BLaER1 (cell line): ENCODE measurements around the gene LONP2.
A peak's percentile ranks its signal among the peaks of the same experiment; 100 is the strongest.
"Not testable (repeated sequence)": the region's sequence is repeated elsewhere in the genome, so short reads cannot be mapped to it uniquely, and the experiment has no call there.

Source experiments
- H3K27ac ChIP-seq: shearing (Covaris generic); formaldehyde crosslinking; 2 replicates; pipeline ENCODE4 v1.8.1; 2022
- H3K27me3 ChIP-seq: shearing (Covaris generic); formaldehyde crosslinking; 2 replicates; pipeline ENCODE4 v1.8.1; 2022
- H3K36me3 ChIP-seq: shearing (Covaris generic); formaldehyde crosslinking; 2 replicates; pipeline ENCODE4 v1.8.1; 2022
- H3K4me1 ChIP-seq: shearing (Covaris generic); formaldehyde crosslinking; 2 replicates; pipeline ENCODE4 v1.8.1; 2022
- H3K4me2 ChIP-seq: shearing (Covaris generic); formaldehyde crosslinking; 2 replicates; pipeline ENCODE4 v1.8.1; 2022
- H3K4me3 ChIP-seq: shearing (Covaris generic); formaldehyde crosslinking; 2 replicates; pipeline ENCODE4 v1.8.1; 2022
- H3K9ac ChIP-seq: shearing (Covaris generic); formaldehyde crosslinking; 2 replicates; pipeline ENCODE4 v1.8.1; 2022
- H3K9me3 ChIP-seq: shearing (Covaris generic); formaldehyde crosslinking; 2 replicates; pipeline ENCODE4 v1.8.1; 2022
- H4K20me1 ChIP-seq: shearing (Covaris generic); formaldehyde crosslinking; 2 replicates; pipeline ENCODE4 v1.8.1; 2022
- Cebpa-rat ChIP-seq: shearing (Covaris generic); IDR thresholded peaks from 2 replicates; pipeline ENCODE4 v1.8.1; 2022

LONP2 gene

GRCh38 chr16:48235556-48236136 lies 8.5 kb upstream of the LONP2 start:
- H3K4me2 ChIP-seq = no peak overlapping the region
- H3K27me3 ChIP-seq = no peaks in the 10 kb centered on the region
- H3K9ac ChIP-seq = no peak overlapping the region
- no peak for TF ChIP-seq Cebpa-rat
- peaks cover 5% of the 10 kb centered on the region for H3K9me3 ChIP-seq
- no peaks in the 10 kb centered on the region for H4K20me1 ChIP-seq
- no peak overlapping the region for H3K27ac ChIP-seq
- no peaks in the 10 kb centered on the region for H3K36me3 ChIP-seq
- H3K4me1 ChIP-seq = no peaks in the 10 kb centered on the region
- H3K4me3 ChIP-seq = no peak overlapping the region

DNA sequence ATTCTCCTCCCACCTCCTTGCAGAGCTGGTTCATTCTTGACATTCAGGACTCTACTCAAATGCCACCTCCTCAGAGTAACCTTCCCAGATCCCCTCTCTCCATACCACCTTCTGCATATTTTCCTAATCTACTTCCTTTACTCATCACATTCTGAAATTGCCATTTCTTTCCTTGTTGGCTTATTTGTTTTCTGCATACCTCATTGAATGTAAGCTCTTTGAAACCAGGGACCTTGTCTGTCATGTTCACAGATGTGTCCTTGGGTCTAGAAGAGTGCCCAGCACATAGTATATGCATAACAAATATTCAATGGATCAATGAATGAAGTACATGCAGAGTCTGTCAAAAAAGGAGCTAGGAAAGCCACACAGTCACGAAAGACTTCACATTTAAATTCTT lies 7.8 kb upstream of the LONP2 start:
- TF ChIP-seq Cebpa-rat = no peak
- Histone ChIP-seq H3K4me3 (no peak overlapping the region), H3K36me3 (no peaks in the 10 kb centered on the region), H3K27ac (no peak overlapping the region), H3K9ac (no peak overlapping the region), H4K20me1 (no peaks in the 10 kb centered on the region), H3K9me3 (peaks cover 10% of the 10 kb centered on the region), H3K4me1 (no peaks in the 10 kb centered on the region), H3K4me2 (no peak overlapping the region), H3K27me3 (no peaks in the 10 kb centered on the region)

GRCh38 chr16:48240147-48240546 lies 4.0 kb upstream of the LONP2 start:
- not testable (repeated sequence) for H3K4me3 ChIP-seq, H3K4me2 ChIP-seq, H4K20me1 ChIP-seq, H3K9me3 ChIP-seq, H3K9ac ChIP-seq, H3K36me3 ChIP-seq, H3K27me3 ChIP-seq, H3K4me1 ChIP-seq, H3K27ac ChIP-seq

DNA sequence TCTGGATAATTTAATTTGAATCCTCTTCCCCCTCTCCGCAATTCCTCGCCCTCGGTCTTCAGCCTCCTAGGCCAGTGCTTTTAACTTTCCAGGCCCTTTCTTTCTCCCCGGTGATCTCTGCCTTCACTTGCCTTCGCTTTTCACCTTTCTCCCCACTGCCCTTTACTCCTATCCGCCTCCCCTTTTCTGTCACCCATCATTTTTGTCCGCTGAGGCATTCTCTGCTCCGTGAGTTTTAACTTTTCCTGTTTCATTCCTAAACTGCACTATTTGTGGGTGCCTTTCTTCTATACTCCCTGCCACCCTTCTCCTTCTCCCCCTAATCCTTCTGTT lies 729 bp downstream of the LONP2 start:
- H3K36me3 ChIP-seq = 0 out of 2 replicates have a peak, but pooled peaks cover 6% of the 10 kb centered on the region
- H3K4me3 ChIP-seq = peak overlapping the region; percentile 94
- no peak for TF ChIP-seq Cebpa-rat
- H3K27ac ChIP-seq = peak overlapping the region; percentile 81
- no peaks in the 10 kb centered on the region for H3K27me3 ChIP-seq
- H3K9ac ChIP-seq = peak overlapping the region; percentile 91
- H3K4me2 ChIP-seq = peak overlapping the region; percentile 97
- H4K20me1 ChIP-seq = peaks cover 55% of the 10 kb centered on the region
- H3K4me1 ChIP-seq = peaks cover 25% of the 10 kb centered on the region
- H3K9me3 ChIP-seq = peaks cover 10% of the 10 kb centered on the region

GRCh38 chr16:48246066-48246465 lies 2.0 kb downstream of the LONP2 start:
- no peak for TF ChIP-seq Cebpa-rat
- Histone ChIP-seq H3K27ac (no peak overlapping the region), H3K4me1 (peaks cover 25% of the 10 kb centered on the region), H3K4me3 (no peak overlapping the region), H3K4me2 (peak overlapping the region; percentile 97), H3K27me3 (no peaks in the 10 kb centered on the region), H4K20me1 (peaks cover 68% of the 10 kb centered on the region), H3K36me3 (0 out of 2 replicates have a peak, but pooled peaks cover 6% of the 10 kb centered on the region), H3K9ac (peak overlapping the region; percentile 30), H3K9me3 (0 out of 2 replicates have a peak, but pooled peaks cover 1% of the 10 kb centered on the region)

GRCh38 chr16:48247311-48247710 lies 3.2 kb downstream of the LONP2 start, which contains the start of gene ABCC11:
Gene ABCC11, minus strand, starts transcription at chr16:48247539. Its CDS starts 15,618 bp downstream, at chr16:48231921.
- peak within 1 kb of the TSS; percentile 97; the same call in 1 of the 2 replicates for H3K4me2 ChIP-seq
- peaks cover 25% of the 10 kb centered on the region for H3K4me1 ChIP-seq
- H3K27ac ChIP-seq = no peak within 1 kb of the TSS
- no peaks in the 10 kb centered on the region for H3K27me3 ChIP-seq
- peaks cover 80% of the 10 kb centered on the region for H4K20me1 ChIP-seq
- H3K36me3 ChIP-seq = peaks cover 12% of the 10 kb centered on the region; the same call in 1 of the 2 replicates
- no peak for TF ChIP-seq Cebpa-rat
- peak within 1 kb of the TSS; percentile 30 for H3K9ac ChIP-seq
- H3K4me3 ChIP-seq = no peak within 1 kb of the TSS
- no peaks in the 10 kb centered on the region for H3K9me3 ChIP-seq

DNA sequence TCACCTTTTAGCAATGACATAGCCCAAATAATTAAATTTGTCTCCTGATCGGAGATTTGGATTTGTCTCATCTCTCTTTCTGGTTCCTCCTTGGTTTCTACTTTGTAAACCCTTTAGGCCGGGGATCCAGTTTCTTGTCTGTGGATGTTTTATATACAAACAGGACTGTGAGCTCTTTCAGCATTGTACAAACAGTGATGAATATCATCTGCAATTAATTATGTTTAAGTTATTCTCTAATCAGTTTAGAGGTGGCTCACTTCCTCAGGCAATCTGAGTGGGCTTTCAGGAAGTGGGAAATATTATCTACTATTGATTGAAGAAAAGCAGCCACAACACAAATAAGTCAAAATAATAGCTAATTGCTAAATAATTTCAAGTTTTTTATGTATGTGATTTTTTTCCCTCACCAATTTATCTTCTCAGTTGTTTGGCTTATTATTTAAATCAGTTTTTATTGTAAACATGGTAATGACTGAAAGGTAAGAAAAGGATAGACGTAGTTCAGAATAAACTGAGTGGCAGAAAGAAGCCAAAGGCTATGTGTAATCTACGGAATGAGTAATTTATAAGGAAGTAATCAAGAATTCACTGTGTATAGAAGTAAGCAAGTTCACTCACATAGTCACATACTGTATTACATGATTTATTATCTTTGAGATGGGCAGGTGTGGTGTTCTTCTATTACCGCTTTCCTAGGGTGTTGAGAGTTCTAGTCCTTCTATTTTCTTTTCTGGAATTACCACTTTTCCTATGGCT lies 6.6 kb downstream of the LONP2 start:
- Histone ChIP-seq H4K20me1 (peaks cover 93% of the 10 kb centered on the region), H3K27me3 (no peaks in the 10 kb centered on the region), H3K4me2 (no peak overlapping the region), H3K9me3 (no peaks in the 10 kb centered on the region), H3K36me3 (peaks cover 45% of the 10 kb centered on the region), H3K4me3 (no peak overlapping the region), H3K27ac (no peak overlapping the region), H3K4me1 (peaks cover 11% of the 10 kb centered on the region), H3K9ac (no peak overlapping the region)
- TF ChIP-seq Cebpa-rat = no peak

DNA sequence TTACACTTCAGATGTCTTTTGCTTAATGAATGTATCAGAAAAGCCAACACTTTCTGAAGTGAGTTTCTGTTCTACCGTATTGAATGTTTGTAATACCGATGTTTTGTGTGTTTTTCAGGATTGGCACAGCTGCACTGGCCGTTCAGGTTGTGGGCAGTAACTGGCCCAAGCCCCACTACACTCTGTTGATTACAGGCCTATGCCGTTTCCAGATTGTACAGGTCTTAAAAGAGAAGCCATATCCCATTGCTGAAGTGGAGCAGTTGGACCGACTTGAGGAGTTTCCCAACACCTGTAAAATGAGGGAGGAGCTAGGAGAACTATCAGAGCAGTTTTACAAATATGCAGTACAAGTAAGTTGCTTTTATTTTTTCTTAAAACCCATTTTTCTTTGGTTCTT lies 7.9 kb downstream of the LONP2 start:
- TF ChIP-seq Cebpa-rat = no peak
- Histone ChIP-seq H3K36me3 (peaks cover 57% of the 10 kb centered on the region), H3K27ac (no peak overlapping the region)

DNA sequence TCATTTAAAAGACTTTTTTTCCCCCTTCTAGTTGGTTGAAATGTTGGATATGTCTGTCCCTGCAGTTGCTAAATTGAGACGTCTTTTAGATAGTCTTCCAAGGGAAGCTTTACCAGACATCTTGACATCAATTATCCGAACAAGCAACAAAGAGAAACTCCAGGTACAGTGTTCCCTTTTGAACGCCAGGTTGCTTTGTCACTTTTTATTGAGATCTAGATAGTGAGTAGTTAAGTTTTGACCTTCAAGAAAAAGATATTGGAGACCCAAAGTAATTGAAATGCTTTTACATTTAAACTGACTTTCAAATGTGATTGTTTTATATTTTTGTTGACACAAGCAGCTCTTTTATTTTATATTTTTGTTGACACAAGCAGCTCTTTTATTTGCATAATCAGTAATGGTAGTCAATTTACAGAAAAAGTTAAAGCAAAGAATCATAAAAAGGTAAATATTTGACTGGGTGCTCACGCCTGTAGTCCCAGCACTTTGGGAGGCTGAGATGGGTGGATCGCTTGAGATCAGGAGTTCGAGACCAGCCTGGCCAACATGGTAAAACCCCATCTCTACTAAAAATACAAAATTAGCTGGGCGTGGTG lies 12.6 kb downstream of the LONP2 start:
- no peak overlapping the region for H3K4me3 ChIP-seq
- H3K36me3 ChIP-seq = peaks cover 88% of the 10 kb centered on the region
- no peaks in the 10 kb centered on the region for H3K27me3 ChIP-seq
- H3K9me3 ChIP-seq = no peaks in the 10 kb centered on the region
- H3K4me1 ChIP-seq = no peaks in the 10 kb centered on the region
- no peak overlapping the region for H3K4me2 ChIP-seq
- no peak overlapping the region for H3K9ac ChIP-seq
- H3K27ac ChIP-seq = no peak overlapping the region
- no peak for TF ChIP-seq Cebpa-rat
- peaks cover 39% of the 10 kb centered on the region for H4K20me1 ChIP-seq

More for the DNA sequence above, 7.9 kb downstream of the LONP2 start:
- Histone ChIP-seq H4K20me1 (peaks cover 86% of the 10 kb centered on the region), H3K4me2 (no peak overlapping the region), H3K4me1 (no peaks in the 10 kb centered on the region), H3K4me3 (no peak overlapping the region), H3K9me3 (no peaks in the 10 kb centered on the region), H3K27me3 (no peaks in the 10 kb centered on the region), H3K9ac (no peak overlapping the region)

DNA sequence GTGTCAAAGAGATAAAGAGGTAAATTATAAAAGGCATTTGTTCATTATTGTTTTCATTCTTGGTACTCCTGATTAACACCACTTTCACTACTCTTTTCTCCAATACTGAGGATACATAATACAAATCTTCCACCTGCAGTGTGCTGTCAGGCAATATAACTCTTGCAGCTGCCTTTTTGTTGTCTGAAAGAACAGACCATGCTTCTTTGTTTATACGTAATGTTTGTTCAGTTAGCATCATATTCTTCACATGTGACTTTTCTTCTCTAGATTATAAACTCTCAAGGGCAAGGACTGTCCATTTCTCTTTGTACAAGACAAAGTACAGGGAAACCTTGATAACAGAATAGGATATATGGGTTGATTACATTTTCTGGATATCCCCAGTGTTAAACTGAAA lies 17.5 kb downstream of the LONP2 start:
- no peaks in the 10 kb centered on the region for H4K20me1 ChIP-seq
- H3K4me1 ChIP-seq = no peaks in the 10 kb centered on the region
- H3K27me3 ChIP-seq = no peaks in the 10 kb centered on the region
- peaks cover 15% of the 10 kb centered on the region for H3K9me3 ChIP-seq
- H3K4me2 ChIP-seq = no peak overlapping the region
- H3K27ac ChIP-seq = no peak overlapping the region
- H3K9ac ChIP-seq = no peak overlapping the region
- peaks cover 86% of the 10 kb centered on the region for H3K36me3 ChIP-seq
- TF ChIP-seq Cebpa-rat = no peak
- H3K4me3 ChIP-seq = no peak overlapping the region
